NT2/D1 (cell line): ENCODE data around the gene OXT.

Experiments
- SUZ12 ChIP-seq: IDR thresholded peaks from 2 replicates; pipeline ENCODE4 v1.6.1; 2011; ENCODE audit not compliant: insufficient read length, insufficient read depth; ENCODE audit errors: extremely low read depth
- YY1 ChIP-seq: IDR thresholded peaks from 2 replicates; pipeline ENCODE4 v1.6.1; 2011; ENCODE audit not compliant: insufficient read length, insufficient read depth
- ZNF274 ChIP-seq: IDR thresholded peaks from 2 replicates; pipeline ENCODE4 v1.6.1; 2011; ENCODE audit warnings: mild to moderate bottlenecking, low read depth, low read length

DNA sequence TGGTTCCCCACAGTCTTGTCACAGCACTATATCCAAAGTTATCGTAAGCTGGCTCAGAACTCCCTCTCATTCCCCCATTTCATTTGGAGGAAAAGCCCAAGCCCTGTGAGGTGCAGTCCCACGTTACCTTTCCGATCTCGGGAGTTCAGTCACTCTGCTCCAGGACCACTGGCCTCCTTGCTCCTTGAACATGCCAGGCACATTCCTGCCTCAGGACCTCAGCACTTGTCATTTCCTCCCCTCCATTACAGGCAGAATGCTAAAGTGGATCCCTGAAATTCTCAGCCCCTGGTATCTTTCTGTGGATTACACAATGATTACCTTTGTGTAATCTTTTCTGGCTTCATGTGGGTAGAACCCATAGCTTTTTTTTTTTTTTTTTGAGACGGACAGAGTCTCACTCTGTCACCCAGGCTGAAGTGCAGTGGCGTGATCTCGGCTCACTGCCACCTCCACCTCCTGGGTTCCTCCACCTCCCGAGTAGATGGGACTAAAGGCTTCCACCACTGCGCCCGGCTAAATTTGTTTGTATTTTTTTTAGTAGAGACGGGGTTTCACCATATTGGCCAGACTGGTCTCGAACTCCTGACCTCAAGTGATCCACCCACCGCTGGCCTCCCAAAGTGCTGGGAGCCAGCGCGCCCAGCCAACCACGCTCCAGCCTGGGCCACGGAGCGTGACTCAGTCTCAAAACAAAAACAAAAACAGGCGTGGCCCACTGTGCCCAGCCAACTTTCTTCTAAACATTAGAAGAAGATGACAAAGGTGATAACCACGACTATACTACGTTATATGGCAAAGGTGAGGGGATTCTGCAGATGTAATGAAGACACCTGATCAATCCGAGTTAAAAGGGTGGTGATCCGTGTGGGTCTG is 4.0 kb upstream of the OXT start:
- TF ChIP-seq YY1 (no peak), ZNF274 (no peak), SUZ12 (no peak)
